OCI-LY7 (cell line): ENCODE measurements around the gene GCNT2.

Source experiments
- CTCF ChIP-seq: fragments of 200-600 bp; sonication (generic); conservative IDR thresholded peaks from 2 replicates; pipeline ENCODE4 v1.5.1; 2014; ENCODE audit warnings: mild to moderate bottlenecking, antibody characterized with exemption, low read length, moderate library complexity, mixed read lengths
- EZH2phosphoT487 ChIP-seq: fragments of 200-600 bp; sonication (generic); IDR thresholded peaks from 2 replicates; pipeline ENCODE4 v1.6.1; 2018; ENCODE audit warnings: low read depth, borderline replicate concordance, mild to moderate bottlenecking, mixed run types, antibody characterized with exemption, low read length, moderate library complexity, mixed read lengths

- TF ChIP-seq CTCF = no peak
- no peak for TF ChIP-seq EZH2phosphoT487
These were observed 9.7 kb upstream of the GCNT2 start for GRCh38 chr6:10511477-10511876.
